H9 (cell line): ENCODE results near the gene ZCWPW2. TPM values are rescaled to one million over a fixed set of nuclear protein-coding genes. Genes with fewer than 3 reads are reported as not detected.

ENCODE experiments used
- DNase-seq: peaks from one replicate; pipeline ENCODE4 v3.0.0-alpha.2; 2017
- H2AFZ ChIP-seq: one replicate; pipeline ENCODE4 v1.6.1; 2013; ENCODE audit warnings: mild to moderate bottlenecking, low read length, control low read depth, moderate library complexity
- H2AK5ac ChIP-seq: 2 replicates; pipeline ENCODE4 v1.6.1; 2013; ENCODE audit warnings: low read length, control low read depth, mixed read lengths; ENCODE audit not compliant: insufficient read length
- H2BK120ac ChIP-seq: one replicate; pipeline ENCODE4 v1.6.1; 2013; ENCODE audit warnings: low read depth, mild to moderate bottlenecking, low read length, control low read depth, inconsistent platforms; ENCODE audit not compliant: poor library complexity, severe bottlenecking
- H2BK12ac ChIP-seq: 2 replicates; pipeline ENCODE4 v1.6.1; 2013; ENCODE audit warnings: low read length, control low read depth, mixed read lengths, low read depth; ENCODE audit not compliant: insufficient read length
- H2BK15ac ChIP-seq: 2 replicates; pipeline ENCODE4 v1.6.1; 2013; ENCODE audit warnings: low read depth, low read length, control low read depth
- H2BK20ac ChIP-seq: one replicate; pipeline ENCODE4 v1.6.1; 2013; ENCODE audit warnings: low read depth, mild to moderate bottlenecking, low read length, control low read depth, inconsistent platforms; ENCODE audit not compliant: poor library complexity, severe bottlenecking
- H2BK5ac ChIP-seq: 2 replicates; pipeline ENCODE4 v1.6.1; 2013; ENCODE audit warnings: low read length, control low read depth, mixed read lengths; ENCODE audit not compliant: insufficient read length
- H3K14ac ChIP-seq: 2 replicates; pipeline ENCODE4 v1.6.1; 2013; ENCODE audit warnings: low read length, control low read depth; ENCODE audit not compliant: insufficient read depth
- H3K18ac ChIP-seq: 2 replicates; pipeline ENCODE4 v1.6.1; 2013; ENCODE audit warnings: low read depth, mild to moderate bottlenecking, mixed read lengths, low read length, control low read depth; ENCODE audit not compliant: insufficient read length
- H3K23ac ChIP-seq: 2 replicates; pipeline ENCODE4 v1.6.1; 2013; ENCODE audit warnings: low read length, control low read depth, mixed read lengths, low read depth; ENCODE audit not compliant: insufficient read length
- H3K23me2 ChIP-seq: 2 replicates; pipeline ENCODE4 v1.6.1; 2013; ENCODE audit warnings: low read depth, mild to moderate bottlenecking, mixed read lengths, low read length, control low read depth; ENCODE audit not compliant: insufficient read length, poor library complexity, severe bottlenecking
- H3K27ac ChIP-seq: 2 replicates; pipeline ENCODE4 v1.5.1; 2013; ENCODE audit warnings: low read length, control low read depth, mixed read lengths, low read depth; ENCODE audit not compliant: insufficient read length
- H3K27me3 ChIP-seq: 2 replicates; pipeline ENCODE4 v1.6.1; 2013; ENCODE audit warnings: low read length, control low read depth, inconsistent platforms; ENCODE audit not compliant: insufficient read depth
- H3K4ac ChIP-seq: 2 replicates; pipeline ENCODE4 v1.6.1; 2013; ENCODE audit warnings: low read depth, mild to moderate bottlenecking, control low read depth, inconsistent platforms, low read length, moderate library complexity
- H3K4me1 ChIP-seq: 2 replicates; pipeline ENCODE4 v1.6.1; 2013; ENCODE audit warnings: low read length, control low read depth, inconsistent platforms; ENCODE audit not compliant: insufficient read depth
- H3K4me2 ChIP-seq: 2 replicates; pipeline ENCODE4 v1.6.1; 2013; ENCODE audit warnings: low read length, control low read depth, mixed read lengths; ENCODE audit not compliant: insufficient read length, insufficient read depth
- H3K56ac ChIP-seq: 2 replicates; pipeline ENCODE4 v1.6.1; 2013; ENCODE audit warnings: low read depth, mild to moderate bottlenecking, mixed read lengths, low read length, control low read depth; ENCODE audit not compliant: insufficient read length
- H3K79me1 ChIP-seq: 2 replicates; pipeline ENCODE4 v1.6.1; 2013; ENCODE audit warnings: low read depth, mild to moderate bottlenecking, moderate library complexity, low read length, control low read depth, inconsistent platforms; ENCODE audit not compliant: insufficient read depth, poor library complexity, severe bottlenecking
- H3K79me2 ChIP-seq: 2 replicates; pipeline ENCODE4 v1.6.1; 2013; ENCODE audit warnings: low read length, control low read depth, inconsistent platforms; ENCODE audit not compliant: insufficient read depth
- H3K9ac ChIP-seq: 2 replicates; pipeline ENCODE4 v1.6.1; 2013; ENCODE audit warnings: low read length, control low read depth, mixed read lengths; ENCODE audit not compliant: insufficient read length; ENCODE audit errors: extremely low read depth
- H3K9me3 ChIP-seq: one replicate; pipeline ENCODE4 v1.6.1; 2013; ENCODE audit warnings: low read depth, low read length, inconsistent platforms; ENCODE audit not compliant: control insufficient read depth
- H3T11ph ChIP-seq: one replicate; pipeline ENCODE4 v1.6.1; 2013; ENCODE audit warnings: mild to moderate bottlenecking, low read length, control low read depth, inconsistent platforms
- H4K20me1 ChIP-seq: one replicate; pipeline ENCODE4 v1.6.1; 2013; ENCODE audit not compliant: control insufficient read depth, insufficient read length, insufficient read depth
- H4K5ac ChIP-seq: 2 replicates; pipeline ENCODE4 v1.6.1; 2013; ENCODE audit warnings: low read depth, mild to moderate bottlenecking, mixed read lengths, low read length, control low read depth; ENCODE audit not compliant: insufficient read length
- H4K8ac ChIP-seq: replicated peaks from 2 replicates; pipeline ENCODE4 v1.6.1; 2013; ENCODE audit warnings: low read length, control low read depth, mixed read lengths, low read depth; ENCODE audit not compliant: insufficient read length
- H4K91ac ChIP-seq: 2 replicates; pipeline ENCODE4 v1.6.1; 2013; ENCODE audit warnings: low read depth, mild to moderate bottlenecking, moderate library complexity, mixed read lengths, low read length, control low read depth; ENCODE audit not compliant: insufficient read length
- H3K27ac Mint-ChIP-seq, 3 experiments: 2 replicates in 2 of 3; 3 replicates in 1 of 3; pipeline ENCODE4 v1.8.0; 2020 to 2021; ENCODE audit warnings: mixed read lengths in 3 of 3, mild to moderate bottlenecking in 1 of 3, moderate library complexity in 1 of 3
- H3K27me3 Mint-ChIP-seq: 2 replicates; pipeline ENCODE4 v1.8.0; 2021; ENCODE audit warnings: low read depth, mild to moderate bottlenecking, moderate library complexity, mixed read lengths
- H3K36me3 Mint-ChIP-seq, 3 experiments: 2 replicates in 2 of 3; 3 replicates in 1 of 3; pipeline ENCODE4 v1.8.0; 2020 to 2021; ENCODE audit warnings: low read depth in 3 of 3, mixed read lengths in 3 of 3; ENCODE audit not compliant: insufficient read depth in 1 of 3
- H3K4me1 Mint-ChIP-seq, 2 experiments: 2 replicates each; pipeline ENCODE4 v1.8.0; 2020; ENCODE audit warnings: mixed read lengths in 2 of 2
- H3K4me3 Mint-ChIP-seq, 2 experiments: 2 replicates in 1 of 2; 3 replicates in 1 of 2; pipeline ENCODE4 v1.8.0; 2020 to 2021; ENCODE audit warnings: mild to moderate bottlenecking in 2 of 2, mixed read lengths in 2 of 2, moderate library complexity in 1 of 2
- H3K9me3 Mint-ChIP-seq, 2 experiments: 2 replicates in 1 of 2; 3 replicates in 1 of 2; pipeline ENCODE4 v1.8.0; 2020; ENCODE audit warnings: mild to moderate bottlenecking in 2 of 2, mixed read lengths in 2 of 2, moderate library complexity in 1 of 2
- CTCF ChIP-seq: fragments of 200-600 bp; sonication (generic); conservative IDR thresholded peaks from 3 replicates; pipeline ENCODE4 v1.8.0; 2021; ENCODE audit warnings: antibody characterized with exemption, mild to moderate bottlenecking
- WGBS: extraction: QIAGEN DNeasy Blood & Tissue Kit; methylation state at CpG from one replicate; pipeline ENCODE4 v1.1.7; 2013; ENCODE audit warnings: missing lambda C conversion rate, low lambda C conversion rate, mixed read lengths; ENCODE audit not compliant: insufficient read length; ENCODE audit errors: extremely low coverage; 5-methylcytosine and 5-hydroxymethylcytosine counted together
- total RNA-seq: library from RNA; stranded (reverse); gene quantifications from 2 replicates; pipeline ENCODE4 v1.2.1, GENCODE V29; 2021

ZCWPW2 gene
- total RNA-seq, 1 experiment from 2014 or later = 0.35 TPM

GRCh38 chr3:28406241-28406640, 57.7 kb downstream of the ZCWPW2 start:
- Histone ChIP-seq H3K27ac (no peak overlapping the region), H3K9me3 (no peaks in the 10 kb centered on the region), H3K4me2 (no peak overlapping the region), H4K20me1 (no peaks in the 10 kb centered on the region), H2AK5ac (no peak overlapping the region), H3K4ac (no peak overlapping the region), H3K23ac (no peak overlapping the region), H3K56ac (no peak overlapping the region), H3K14ac (no peak overlapping the region), H4K5ac (no peak overlapping the region), H3K79me2 (no peaks in the 10 kb centered on the region), H3K23me2 (no peaks in the 10 kb centered on the region), H2BK5ac (no peak overlapping the region), H3K9ac (no peak overlapping the region), H2BK120ac (no peak overlapping the region), H2BK20ac (no peak overlapping the region), H2BK15ac (no peak overlapping the region), H3K79me1 (no peaks in the 10 kb centered on the region), H2AFZ (no peak overlapping the region), H3K18ac (no peak overlapping the region), H4K8ac (no peak overlapping the region), H2BK12ac (no peak overlapping the region), H3K4me1 (no peaks in the 10 kb centered on the region), H3T11ph (no peak overlapping the region), H4K91ac (no peak overlapping the region), H3K27me3 (no peaks in the 10 kb centered on the region)
- Mint-ChIP-seq H3K4me3 (no peak overlapping the region), H3K27ac (no peak overlapping the region), H3K36me3 (peaks cover 4 to 8% (median 5%) of the 10 kb centered on the region in 3 experiments), H3K27me3 (no peaks in the 10 kb centered on the region), H3K9me3 (peaks cover 19 to 28% of the 10 kb centered on the region in 2 experiments), H3K4me1 (no peaks in the 10 kb centered on the region)
- no peak for TF ChIP-seq CTCF
- WGBS = no CpG with 5 or more reads among the region's 1 CpG
- no peak for DNase-seq
